Progenitor cell of endocrine pancreas (in vitro differentiated cells): ENCODE measurements around the gene KCNH8. TPM values are rescaled to one million over a fixed set of nuclear protein-coding genes. Genes with fewer than 3 reads are reported as not detected.

ENCODE experiments used
- DNase-seq: peaks from one replicate; pipeline ENCODE4 v3.0.0; 2021; ENCODE audit warnings: low spot score; ENCODE audit not compliant: unreplicated experiment
- H3K27ac Mint-ChIP-seq: 2 replicates; pipeline ENCODE4 v1.8.0; 2021; ENCODE audit warnings: mild to moderate bottlenecking, moderate library complexity, mixed read lengths
- H3K27me3 Mint-ChIP-seq: 2 replicates; pipeline ENCODE4 v1.8.0; 2021; ENCODE audit warnings: mixed read lengths
- H3K36me3 Mint-ChIP-seq: 2 replicates; pipeline ENCODE4 v1.8.0; 2022; ENCODE audit warnings: mixed read lengths; ENCODE audit not compliant: insufficient read depth
- H3K4me1 Mint-ChIP-seq: 2 replicates; pipeline ENCODE4 v1.8.0; 2021; ENCODE audit warnings: low read depth, mixed read lengths
- H3K4me3 Mint-ChIP-seq: 2 replicates; pipeline ENCODE4 v1.8.0; 2021; ENCODE audit warnings: low read depth, mild to moderate bottlenecking, moderate library complexity, mixed read lengths
- H3K9me3 Mint-ChIP-seq: 2 replicates; pipeline ENCODE4 v1.8.0; 2021; ENCODE audit warnings: low read depth, mixed read lengths
- total RNA-seq: library from RNA; stranded (reverse); gene quantifications from 2 replicates; pipeline ENCODE4 v1.2.1, GENCODE V29; 2021
- TF ChIP-seq, protein P1 (sequence below): fragments of 200-600 bp; sonication (generic); IDR thresholded peaks from one replicate; pipeline ENCODE4 v1.5.0; 2021; ENCODE audit warnings: antibody characterized with exemption, mild to moderate bottlenecking; ENCODE audit not compliant: unreplicated experiment

KCNH8 gene
- total RNA-seq, 1 donor from 2014 or later: 10.0 TPM

DNA sequence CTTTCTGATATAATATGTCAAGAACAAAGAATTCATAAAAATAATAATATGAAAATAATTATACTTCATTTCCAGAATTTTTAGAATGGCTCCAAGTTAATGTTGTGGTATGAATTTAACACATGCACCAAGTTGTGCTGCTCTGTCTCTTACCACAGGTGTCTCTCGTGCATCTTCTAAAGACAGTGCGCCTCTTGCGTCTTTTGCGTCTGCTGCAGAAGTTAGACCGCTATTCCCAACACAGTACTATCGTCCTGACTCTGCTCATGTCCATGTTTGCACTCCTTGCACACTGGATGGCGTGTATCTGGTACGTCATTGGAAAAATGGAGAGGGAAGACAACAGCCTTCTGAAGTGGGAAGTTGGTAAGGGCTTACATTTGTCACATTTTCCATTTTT, 246.6 kb downstream of the KCNH8 start:
- Mint-ChIP-seq H3K9me3 (no peaks in the 10 kb centered on the region), H3K4me1 (no peaks in the 10 kb centered on the region), H3K27me3 (no peaks in the 10 kb centered on the region), H3K36me3 (peaks cover 4% of the 10 kb centered on the region), H3K27ac (no peak overlapping the region), H3K4me3 (no peak overlapping the region)
- TF ChIP-seq, protein P1, sequence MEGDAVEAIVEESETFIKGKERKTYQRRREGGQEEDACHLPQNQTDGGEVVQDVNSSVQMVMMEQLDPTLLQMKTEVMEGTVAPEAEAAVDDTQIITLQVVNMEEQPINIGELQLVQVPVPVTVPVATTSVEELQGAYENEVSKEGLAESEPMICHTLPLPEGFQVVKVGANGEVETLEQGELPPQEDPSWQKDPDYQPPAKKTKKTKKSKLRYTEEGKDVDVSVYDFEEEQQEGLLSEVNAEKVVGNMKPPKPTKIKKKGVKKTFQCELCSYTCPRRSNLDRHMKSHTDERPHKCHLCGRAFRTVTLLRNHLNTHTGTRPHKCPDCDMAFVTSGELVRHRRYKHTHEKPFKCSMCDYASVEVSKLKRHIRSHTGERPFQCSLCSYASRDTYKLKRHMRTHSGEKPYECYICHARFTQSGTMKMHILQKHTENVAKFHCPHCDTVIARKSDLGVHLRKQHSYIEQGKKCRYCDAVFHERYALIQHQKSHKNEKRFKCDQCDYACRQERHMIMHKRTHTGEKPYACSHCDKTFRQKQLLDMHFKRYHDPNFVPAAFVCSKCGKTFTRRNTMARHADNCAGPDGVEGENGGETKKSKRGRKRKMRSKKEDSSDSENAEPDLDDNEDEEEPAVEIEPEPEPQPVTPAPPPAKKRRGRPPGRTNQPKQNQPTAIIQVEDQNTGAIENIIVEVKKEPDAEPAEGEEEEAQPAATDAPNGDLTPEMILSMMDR: no peak
- DNase-seq: no peak

DNA sequence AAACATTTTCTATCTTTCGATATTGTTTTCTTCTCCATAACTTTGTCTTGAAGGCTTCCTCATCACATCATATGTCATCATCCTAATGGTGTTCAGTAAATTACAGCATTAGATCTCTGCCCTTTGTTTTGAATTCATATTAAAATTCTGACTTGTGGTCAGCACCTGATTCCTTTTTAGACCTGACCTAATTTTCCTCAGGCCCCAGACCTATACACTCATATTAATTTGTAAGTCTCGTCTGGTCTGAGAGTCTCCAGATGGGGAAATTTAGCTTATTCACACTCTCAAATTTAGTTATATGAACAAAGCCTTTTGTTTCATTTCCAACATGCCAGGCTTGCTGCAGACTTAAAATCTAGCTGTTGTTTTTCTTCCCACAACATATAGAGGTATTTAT, 248.4 kb downstream of the KCNH8 start:
- TF ChIP-seq, protein P1: no peak
- H3K9me3 Mint-ChIP-seq: no peaks in the 10 kb centered on the region

DNA sequence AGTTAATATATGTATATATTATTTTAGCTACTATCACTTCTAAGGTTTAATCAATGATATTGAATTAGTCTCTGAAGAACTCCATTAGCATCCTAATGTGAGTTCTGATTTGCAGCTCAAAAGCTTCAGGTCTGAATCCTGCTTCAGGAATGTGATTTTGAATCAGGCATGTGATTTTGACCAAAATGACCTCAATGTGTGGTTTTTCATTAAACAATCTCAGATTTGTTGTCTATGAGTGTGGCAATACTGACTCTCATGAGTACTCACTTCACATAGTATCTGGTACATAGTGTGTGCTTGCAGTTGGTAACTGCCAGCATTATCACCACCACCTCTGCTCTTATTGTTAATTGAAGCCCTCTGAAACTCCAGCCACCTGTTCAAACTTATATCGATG, 251.0 kb downstream of the KCNH8 start:
- peaks cover 4% of the 10 kb centered on the region for H3K36me3 Mint-ChIP-seq
- no peak overlapping the region for H3K4me3 Mint-ChIP-seq
- DNase-seq: no peak

More for the DNA sequence above, 248.4 kb downstream of the KCNH8 start:
- H3K4me3 Mint-ChIP-seq: no peak overlapping the region
- no peaks in the 10 kb centered on the region for H3K27me3 Mint-ChIP-seq
- peaks cover 4% of the 10 kb centered on the region for H3K36me3 Mint-ChIP-seq
- no peak overlapping the region for H3K27ac Mint-ChIP-seq
- no peak for DNase-seq
- H3K4me1 Mint-ChIP-seq: no peaks in the 10 kb centered on the region

DNA sequence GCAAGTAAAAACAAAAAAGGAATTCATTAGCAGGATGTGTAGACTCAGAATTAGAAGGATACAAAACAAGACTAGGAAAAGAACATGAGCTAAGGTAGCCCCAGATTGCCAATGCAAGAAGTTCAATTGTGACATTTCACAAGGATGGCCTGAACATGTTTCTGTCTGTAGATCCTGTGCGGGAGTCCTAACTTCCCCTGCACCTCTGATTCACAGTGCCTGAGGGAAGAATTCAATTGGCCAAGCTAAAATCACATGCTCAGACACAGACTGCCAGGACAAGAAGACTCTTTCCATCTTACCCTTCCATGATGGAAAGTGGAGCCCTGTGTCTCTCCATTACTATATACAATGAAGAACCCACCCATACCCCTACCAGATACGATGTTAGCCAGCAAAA, 251.5 kb downstream of the KCNH8 start:
- no peaks in the 10 kb centered on the region for H3K27me3 Mint-ChIP-seq
- no peak overlapping the region for H3K4me3 Mint-ChIP-seq
- DNase-seq: no peak
- H3K9me3 Mint-ChIP-seq: no peaks in the 10 kb centered on the region
- no peaks in the 10 kb centered on the region for H3K4me1 Mint-ChIP-seq
- H3K36me3 Mint-ChIP-seq: peaks cover 4% of the 10 kb centered on the region
- TF ChIP-seq, protein P1: no peak
- H3K27ac Mint-ChIP-seq: no peak overlapping the region

More for the DNA sequence above, 251.0 kb downstream of the KCNH8 start:
- Mint-ChIP-seq H3K4me1 (no peaks in the 10 kb centered on the region), H3K27ac (no peak overlapping the region), H3K9me3 (no peaks in the 10 kb centered on the region), H3K27me3 (no peaks in the 10 kb centered on the region)
- TF ChIP-seq, protein P1: no peak

DNA sequence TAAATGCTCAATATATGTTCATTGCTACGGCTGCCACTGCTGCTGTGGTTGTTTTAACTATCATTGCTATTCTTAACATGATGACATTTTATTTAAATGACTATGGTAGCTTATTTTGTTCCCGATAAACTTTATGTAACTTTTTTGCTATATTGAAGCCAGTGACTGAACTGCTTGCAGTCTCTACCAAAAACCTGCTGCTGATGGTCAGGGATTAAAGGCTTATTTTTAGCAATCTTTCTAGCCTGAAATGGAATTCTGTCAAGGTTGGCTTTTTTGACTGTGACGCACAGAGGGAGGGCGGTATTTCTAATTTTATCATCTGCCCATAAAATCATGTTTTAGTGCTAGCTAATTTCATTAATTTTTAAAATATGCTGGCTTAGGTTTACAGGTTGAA, 271.8 kb downstream of the KCNH8 start:
- Mint-ChIP-seq H3K9me3 (no peaks in the 10 kb centered on the region), H3K4me1 (no peaks in the 10 kb centered on the region), H3K27ac (no peak overlapping the region), H3K4me3 (no peak overlapping the region), H3K36me3 (no peaks in the 10 kb centered on the region), H3K27me3 (no peaks in the 10 kb centered on the region)
- DNase-seq: no peak
- TF ChIP-seq, protein P1: no peak
